ENCODE data around the gene TNFRSF4. TPM values are rescaled to one million over a fixed set of nuclear protein-coding genes. Genes with fewer than 3 reads are reported as not detected.

TNFRSF4 gene
- total and polyA plus RNA-seq, 10 of the 15 experiments (the other 5 are each of a cell fraction or from before 2014, with no cell fraction given) = 0.05 to 7.3 (median 2.5) TPM; not detected in 1

DNA sequence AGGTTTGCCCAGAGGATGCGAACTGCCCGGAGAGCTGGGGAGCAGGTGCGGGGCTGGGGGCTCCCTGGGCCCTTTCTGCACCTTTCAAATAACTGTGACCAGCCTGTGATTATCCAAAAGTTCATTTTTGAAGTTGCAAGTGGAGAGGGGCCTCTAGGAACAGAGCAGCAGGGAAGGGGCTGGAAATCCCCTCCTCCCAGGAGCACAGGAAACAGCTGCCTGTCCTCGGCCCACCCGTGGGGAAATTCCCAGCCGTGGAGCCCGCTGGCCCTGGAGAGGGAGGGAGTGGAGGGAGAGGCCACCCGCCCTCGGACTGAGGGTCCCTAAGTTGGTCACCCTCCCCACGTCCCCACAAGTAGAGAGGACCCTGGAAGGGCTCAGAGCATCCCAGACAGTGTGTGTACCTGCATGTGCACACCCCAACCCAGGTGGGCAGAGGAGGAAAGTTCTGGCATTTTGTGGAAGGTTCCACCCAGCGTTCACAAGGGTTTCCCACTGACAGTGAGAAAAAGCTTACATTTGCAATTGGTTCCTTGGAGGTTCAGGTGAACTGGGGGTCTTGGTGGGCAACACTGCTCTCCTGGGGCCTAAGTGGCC is 1.2 kb upstream of the TNFRSF4 start (continued):
- TF ChIP-seq, protein P1, sequence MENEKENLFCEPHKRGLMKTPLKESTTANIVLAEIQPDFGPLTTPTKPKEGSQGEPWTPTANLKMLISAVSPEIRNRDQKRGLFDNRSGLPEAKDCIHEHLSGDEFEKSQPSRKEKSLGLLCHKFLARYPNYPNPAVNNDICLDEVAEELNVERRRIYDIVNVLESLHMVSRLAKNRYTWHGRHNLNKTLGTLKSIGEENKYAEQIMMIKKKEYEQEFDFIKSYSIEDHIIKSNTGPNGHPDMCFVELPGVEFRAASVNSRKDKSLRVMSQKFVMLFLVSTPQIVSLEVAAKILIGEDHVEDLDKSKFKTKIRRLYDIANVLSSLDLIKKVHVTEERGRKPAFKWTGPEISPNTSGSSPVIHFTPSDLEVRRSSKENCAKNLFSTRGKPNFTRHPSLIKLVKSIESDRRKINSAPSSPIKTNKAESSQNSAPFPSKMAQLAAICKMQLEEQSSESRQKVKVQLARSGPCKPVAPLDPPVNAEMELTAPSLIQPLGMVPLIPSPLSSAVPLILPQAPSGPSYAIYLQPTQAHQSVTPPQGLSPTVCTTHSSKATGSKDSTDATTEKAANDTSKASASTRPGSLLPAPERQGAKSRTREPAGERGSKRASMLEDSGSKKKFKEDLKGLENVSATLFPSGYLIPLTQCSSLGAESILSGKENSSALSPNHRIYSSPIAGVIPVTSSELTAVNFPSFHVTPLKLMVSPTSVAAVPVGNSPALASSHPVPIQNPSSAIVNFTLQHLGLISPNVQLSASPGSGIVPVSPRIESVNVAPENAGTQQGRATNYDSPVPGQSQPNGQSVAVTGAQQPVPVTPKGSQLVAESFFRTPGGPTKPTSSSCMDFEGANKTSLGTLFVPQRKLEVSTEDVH (IDR thresholded peaks at IDR 0.05; ENCODE audit: low read depth, partially characterized antibody) = no peak
- TF ChIP-seq DPF2 (IDR thresholded peaks at IDR 0.05) (peak; percentile 66), MYC (IDR thresholded peaks at IDR 0.05; ENCODE audit: insufficient read depth, insufficient read length, insufficient replicate concordance, low read length, severe bottlenecking) (no peak), SMARCA5 (IDR thresholded peaks at IDR 0.05) (no peak), IKZF2 (IDR thresholded peaks at IDR 0.05) (peak; percentile 30 to 40; a peak in 2 of 4 replicates), MTA3 (IDR thresholded peaks at IDR 0.05; ENCODE audit: borderline replicate concordance, low read length) (no peak), CEBPB (IDR thresholded peaks at IDR 0.05; ENCODE audit: borderline replicate concordance in 1 of 2, low read depth in 2 of 2, low read length in 2 of 2) (no peak), CBFB (IDR thresholded peaks at IDR 0.05; ENCODE audit: low read depth) (no peak), STAT3 (IDR thresholded peaks at IDR 0.05; ENCODE audit: low read depth, low read length) (no peak), KDM1A (IDR thresholded peaks at IDR 0.05; ENCODE audit: borderline replicate concordance) (no peak), CBX3 (IDR thresholded peaks at IDR 0.05; ENCODE audit: borderline replicate concordance, low read depth) (no peak), MEF2B (IDR thresholded peaks at IDR 0.05; ENCODE audit: partially characterized antibody, poor library complexity, severe bottlenecking) (no peak), TCF7 (IDR thresholded peaks at IDR 0.05; ENCODE audit: borderline replicate concordance) (no peak), SUZ12 (IDR thresholded peaks at IDR 0.05; ENCODE audit: unreplicated experiment) (no peak), SPI1 (IDR thresholded peaks at IDR 0.05; ENCODE audit: borderline replicate concordance, insufficient read depth, low read depth, low read length) (no peak), IRF4 (IDR thresholded peaks at IDR 0.05; ENCODE audit: low read depth, low read length) (no peak), CHD1 (IDR thresholded peaks at IDR 0.05; ENCODE audit: low read depth, low read length) (no peak)
- TF ChIP-seq, protein P2, sequence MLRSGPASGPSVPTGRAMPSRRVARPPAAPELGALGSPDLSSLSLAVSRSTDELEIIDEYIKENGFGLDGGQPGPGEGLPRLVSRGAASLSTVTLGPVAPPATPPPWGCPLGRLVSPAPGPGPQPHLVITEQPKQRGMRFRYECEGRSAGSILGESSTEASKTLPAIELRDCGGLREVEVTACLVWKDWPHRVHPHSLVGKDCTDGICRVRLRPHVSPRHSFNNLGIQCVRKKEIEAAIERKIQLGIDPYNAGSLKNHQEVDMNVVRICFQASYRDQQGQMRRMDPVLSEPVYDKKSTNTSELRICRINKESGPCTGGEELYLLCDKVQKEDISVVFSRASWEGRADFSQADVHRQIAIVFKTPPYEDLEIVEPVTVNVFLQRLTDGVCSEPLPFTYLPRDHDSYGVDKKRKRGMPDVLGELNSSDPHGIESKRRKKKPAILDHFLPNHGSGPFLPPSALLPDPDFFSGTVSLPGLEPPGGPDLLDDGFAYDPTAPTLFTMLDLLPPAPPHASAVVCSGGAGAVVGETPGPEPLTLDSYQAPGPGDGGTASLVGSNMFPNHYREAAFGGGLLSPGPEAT (IDR thresholded peaks at IDR 0.05; ENCODE audit: low read depth) = peak; percentile 74
- TF ChIP-seq, protein P3, sequence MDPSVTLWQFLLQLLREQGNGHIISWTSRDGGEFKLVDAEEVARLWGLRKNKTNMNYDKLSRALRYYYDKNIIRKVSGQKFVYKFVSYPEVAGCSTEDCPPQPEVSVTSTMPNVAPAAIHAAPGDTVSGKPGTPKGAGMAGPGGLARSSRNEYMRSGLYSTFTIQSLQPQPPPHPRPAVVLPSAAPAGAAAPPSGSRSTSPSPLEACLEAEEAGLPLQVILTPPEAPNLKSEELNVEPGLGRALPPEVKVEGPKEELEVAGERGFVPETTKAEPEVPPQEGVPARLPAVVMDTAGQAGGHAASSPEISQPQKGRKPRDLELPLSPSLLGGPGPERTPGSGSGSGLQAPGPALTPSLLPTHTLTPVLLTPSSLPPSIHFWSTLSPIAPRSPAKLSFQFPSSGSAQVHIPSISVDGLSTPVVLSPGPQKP (IDR thresholded peaks at IDR 0.05; ENCODE audit: low read depth, low read length) = no peak
- TF ChIP-seq, protein P4, sequence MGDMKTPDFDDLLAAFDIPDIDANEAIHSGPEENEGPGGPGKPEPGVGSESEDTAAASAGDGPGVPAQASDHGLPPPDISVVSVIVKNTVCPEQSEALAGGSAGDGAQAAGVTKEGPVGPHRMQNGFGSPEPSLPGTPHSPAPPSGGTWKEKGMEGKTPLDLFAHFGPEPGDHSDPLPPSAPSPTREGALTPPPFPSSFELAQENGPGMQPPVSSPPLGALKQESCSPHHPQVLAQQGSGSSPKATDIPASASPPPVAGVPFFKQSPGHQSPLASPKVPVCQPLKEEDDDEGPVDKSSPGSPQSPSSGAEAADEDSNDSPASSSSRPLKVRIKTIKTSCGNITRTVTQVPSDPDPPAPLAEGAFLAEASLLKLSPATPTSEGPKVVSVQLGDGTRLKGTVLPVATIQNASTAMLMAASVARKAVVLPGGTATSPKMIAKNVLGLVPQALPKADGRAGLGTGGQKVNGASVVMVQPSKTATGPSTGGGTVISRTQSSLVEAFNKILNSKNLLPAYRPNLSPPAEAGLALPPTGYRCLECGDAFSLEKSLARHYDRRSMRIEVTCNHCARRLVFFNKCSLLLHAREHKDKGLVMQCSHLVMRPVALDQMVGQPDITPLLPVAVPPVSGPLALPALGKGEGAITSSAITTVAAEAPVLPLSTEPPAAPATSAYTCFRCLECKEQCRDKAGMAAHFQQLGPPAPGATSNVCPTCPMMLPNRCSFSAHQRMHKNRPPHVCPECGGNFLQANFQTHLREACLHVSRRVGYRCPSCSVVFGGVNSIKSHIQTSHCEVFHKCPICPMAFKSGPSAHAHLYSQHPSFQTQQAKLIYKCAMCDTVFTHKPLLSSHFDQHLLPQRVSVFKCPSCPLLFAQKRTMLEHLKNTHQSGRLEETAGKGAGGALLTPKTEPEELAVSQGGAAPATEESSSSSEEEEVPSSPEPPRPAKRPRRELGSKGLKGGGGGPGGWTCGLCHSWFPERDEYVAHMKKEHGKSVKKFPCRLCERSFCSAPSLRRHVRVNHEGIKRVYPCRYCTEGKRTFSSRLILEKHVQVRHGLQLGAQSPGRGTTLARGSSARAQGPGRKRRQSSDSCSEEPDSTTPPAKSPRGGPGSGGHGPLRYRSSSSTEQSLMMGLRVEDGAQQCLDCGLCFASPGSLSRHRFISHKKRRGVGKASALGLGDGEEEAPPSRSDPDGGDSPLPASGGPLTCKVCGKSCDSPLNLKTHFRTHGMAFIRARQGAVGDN (IDR thresholded peaks at IDR 0.05) = no peak
- TF ChIP-seq, protein P5, sequence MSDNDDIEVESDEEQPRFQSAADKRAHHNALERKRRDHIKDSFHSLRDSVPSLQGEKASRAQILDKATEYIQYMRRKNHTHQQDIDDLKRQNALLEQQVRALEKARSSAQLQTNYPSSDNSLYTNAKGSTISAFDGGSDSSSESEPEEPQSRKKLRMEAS (IDR thresholded peaks at IDR 0.05; ENCODE audit: low read depth, low read length) = no peak
